ENCODE data around the gene ZNF664. TPM values are rescaled to one million over a fixed set of nuclear protein-coding genes. Genes with fewer than 3 reads are reported as not detected.

ZNF664 gene
- total and polyA plus RNA-seq, 9 of the 15 experiments (the other 6 are each of a cell fraction or from before 2014, with no cell fraction given), result 3.3 to 101 (median 63.6) TPM

- peak; percentile 20 for TF ChIP-seq RBBP5 (IDR thresholded peaks at IDR 0.05; ENCODE audit: borderline replicate concordance, insufficient read depth, low read length, poor library complexity, severe bottlenecking)
- TF ChIP-seq TCFL5 (CRISPR knock-in tag; conservative IDR thresholded peaks at IDR 0.05), result no peak
- TF ChIP-seq RBM34 (IDR thresholded peaks at IDR 0.05; ENCODE audit: borderline replicate concordance, insufficient read depth, low read length), result no peak
- TF ChIP-seq HDAC8 (tag; IDR thresholded peaks at IDR 0.05), result no peak
- TF ChIP-seq GABPA (tag; conservative IDR thresholded peaks at IDR 0.05; ENCODE audit: low read depth), result peak; percentile 61
- TF ChIP-seq HEY1 (CRISPR knock-in tag; IDR thresholded peaks at IDR 0.05; ENCODE audit: borderline replicate concordance), result no peak
- TF ChIP-seq PHF21A (IDR thresholded peaks at IDR 0.05; ENCODE audit: borderline replicate concordance, low read depth), result no peak
- no peak for TF ChIP-seq FOXK1 (CRISPR knock-in tag; IDR thresholded peaks at IDR 0.05; ENCODE audit: borderline replicate concordance)
- TF ChIP-seq CTBP1 (IDR thresholded peaks at IDR 0.05; ENCODE audit: borderline replicate concordance), result peak; percentile 85; the same call in 1 of the 2 replicates
- TF ChIP-seq ZNF124 (CRISPR knock-in tag; IDR thresholded peaks at IDR 0.05), result no peak
- no peak for TF ChIP-seq ARHGAP35 (IDR thresholded peaks at IDR 0.05; ENCODE audit: partially characterized antibody)
- no peak for TF ChIP-seq ZNF785 (CRISPR knock-in tag; IDR thresholded peaks at IDR 0.05)
- TF ChIP-seq, protein P1, sequence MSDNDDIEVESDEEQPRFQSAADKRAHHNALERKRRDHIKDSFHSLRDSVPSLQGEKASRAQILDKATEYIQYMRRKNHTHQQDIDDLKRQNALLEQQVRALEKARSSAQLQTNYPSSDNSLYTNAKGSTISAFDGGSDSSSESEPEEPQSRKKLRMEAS (CRISPR knock-in tag; IDR thresholded peaks at IDR 0.05), result peak; percentile 65
- TF ChIP-seq SMARCE1 (IDR thresholded peaks at IDR 0.05), result no peak
- TF ChIP-seq TCF7L2 (IDR thresholded peaks at IDR 0.05; ENCODE audit: low read depth, low read length), result no peak
- TF ChIP-seq ETV5 (CRISPR knock-in tag; IDR thresholded peaks at IDR 0.05; ENCODE audit: low read depth), result no peak
- no peak for TF ChIP-seq RREB1 (CRISPR knock-in tag; IDR thresholded peaks at IDR 0.05)
- TF ChIP-seq RBM15 (IDR thresholded peaks at IDR 0.05; ENCODE audit: insufficient read depth, low read length), result no peak
- no peak for TF ChIP-seq CEBPG (CRISPR knock-in tag; IDR thresholded peaks at IDR 0.05)
- no peak for TF ChIP-seq CEBPG (tag; conservative IDR thresholded peaks at IDR 0.05 in 1 of 2, IDR thresholded peaks at IDR 0.05 in 1 of 2)
Observed at GRCh38 chr12:123972457-123973401, at the start of gene ZNF664, which contains the start of gene CCDC92 (continued).
